Mesenchymal stem cell (in vitro differentiated cells and primary cell): ENCODE results near the gene DPM2.

Experiments
- DNase-seq: peaks from one replicate; pipeline ENCODE4 v3.0.0-alpha.2; 2013
- H2AFZ ChIP-seq: one replicate; pipeline ENCODE4 v1.6.1; 2013; ENCODE audit warnings: low read depth, mild to moderate bottlenecking, control low read depth, inconsistent platforms, low read length, moderate library complexity
- H2AK5ac ChIP-seq: 2 replicates; pipeline ENCODE4 v1.6.1; 2013; ENCODE audit warnings: low read length, moderate library complexity, mild to moderate bottlenecking, inconsistent platforms; ENCODE audit not compliant: severe bottlenecking
- H2BK120ac ChIP-seq: one replicate; pipeline ENCODE4 v1.6.1; 2013; ENCODE audit warnings: low read depth, mild to moderate bottlenecking, inconsistent platforms, low read length, moderate library complexity
- H2BK12ac ChIP-seq, 2 experiments: one replicate each; pipeline ENCODE4 v1.6.1; 2013; ENCODE audit warnings: inconsistent platforms in 2 of 2, low read length in 2 of 2, mild to moderate bottlenecking in 2 of 2, moderate library complexity in 2 of 2, control low read depth in 1 of 2
- H2BK15ac ChIP-seq: one replicate; pipeline ENCODE4 v1.6.1; 2013; ENCODE audit warnings: mild to moderate bottlenecking, low read depth, inconsistent platforms; ENCODE audit not compliant: poor library complexity, severe bottlenecking
- H2BK5ac ChIP-seq: 2 replicates; pipeline ENCODE4 v1.6.1; 2013; ENCODE audit warnings: low read depth, mild to moderate bottlenecking, low read length, control low read depth, inconsistent platforms; ENCODE audit not compliant: poor library complexity, severe bottlenecking
- H3K14ac ChIP-seq, 2 experiments: one replicate each; pipeline ENCODE4 v1.6.1; 2013; ENCODE audit warnings: inconsistent platforms in 2 of 2, low read length in 2 of 2, control low read depth in 1 of 2, mild to moderate bottlenecking in 1 of 2, moderate library complexity in 1 of 2
- H3K18ac ChIP-seq, 2 experiments: one replicate each; pipeline ENCODE4 v1.6.1; 2013; ENCODE audit warnings: inconsistent platforms in 2 of 2, low read length in 2 of 2, control low read depth in 1 of 2, low read depth in 1 of 2, mild to moderate bottlenecking in 1 of 2
- H3K23ac ChIP-seq, 2 experiments: one replicate each; pipeline ENCODE4 v1.6.1; 2013; ENCODE audit warnings: inconsistent platforms in 2 of 2, low read length in 2 of 2, mild to moderate bottlenecking in 2 of 2, moderate library complexity in 2 of 2, control low read depth in 1 of 2
- H3K27ac ChIP-seq: 2 replicates; pipeline ENCODE4 v1.5.1; 2013; ENCODE audit warnings: mild to moderate bottlenecking, moderate library complexity, low read length, control low read depth, inconsistent platforms; ENCODE audit not compliant: poor library complexity, severe bottlenecking
- H3K27me3 ChIP-seq, 2 experiments: 2 replicates each; pipeline versions ENCODE4 v1.6.1 to v1.7.0; 2013; ENCODE audit warnings: low read length in 2 of 2, mild to moderate bottlenecking in 2 of 2, moderate library complexity in 2 of 2, control low read depth in 1 of 2, inconsistent platforms in 1 of 2; ENCODE audit not compliant: control insufficient read depth in 1 of 2, insufficient read depth in 1 of 2
- H3K36me3 ChIP-seq, 2 experiments: 2 replicates each; pipeline versions ENCODE4 v1.6.1 to v1.7.0; 2013; ENCODE audit warnings: low read length in 2 of 2, control low read depth in 1 of 2, inconsistent platforms in 1 of 2, low read depth in 1 of 2, mild to moderate bottlenecking in 1 of 2; ENCODE audit not compliant: insufficient read depth in 2 of 2, control insufficient read depth in 1 of 2
- H3K4ac ChIP-seq, 2 experiments: one replicate each; pipeline ENCODE4 v1.6.1; 2013; ENCODE audit warnings: inconsistent platforms in 2 of 2, low read length in 2 of 2, mild to moderate bottlenecking in 2 of 2, moderate library complexity in 2 of 2, control low read depth in 1 of 2, low read depth in 1 of 2
- H3K4me1 ChIP-seq: 2 replicates; pipeline ENCODE4 v1.6.1; 2013; ENCODE audit warnings: low read depth, low read length, control low read depth; ENCODE audit not compliant: control insufficient read depth, insufficient read depth
- H3K4me2 ChIP-seq: 2 replicates; pipeline ENCODE4 v1.6.1; 2013; ENCODE audit warnings: low read length, mild to moderate bottlenecking, inconsistent platforms; ENCODE audit not compliant: poor library complexity, severe bottlenecking
- H3K4me3 ChIP-seq, 2 experiments: 2 replicates each; pipeline versions ENCODE4 v1.5.1 to v1.7.0; 2013; ENCODE audit warnings: low read length in 2 of 2, mild to moderate bottlenecking in 2 of 2, control low read depth in 1 of 2, low read depth in 1 of 2; ENCODE audit not compliant: insufficient read depth in 1 of 2
- H3K79me1 ChIP-seq: replicated peaks from 2 replicates; pipeline ENCODE4 v1.6.1; 2013; ENCODE audit warnings: mild to moderate bottlenecking, control low read depth, low read length, inconsistent platforms; ENCODE audit not compliant: poor library complexity, severe bottlenecking
- H3K9ac ChIP-seq: 2 replicates; pipeline ENCODE4 v1.7.0; 2013; ENCODE audit warnings: mild to moderate bottlenecking, low read length, moderate library complexity
- H3K9me3 ChIP-seq: 2 replicates; pipeline ENCODE4 v1.7.0; 2013; ENCODE audit warnings: mild to moderate bottlenecking, low read length; ENCODE audit not compliant: control insufficient read depth
- H4K8ac ChIP-seq: one replicate; pipeline ENCODE4 v1.6.1; 2013; ENCODE audit warnings: inconsistent platforms, mild to moderate bottlenecking, low read length, moderate library complexity
- H4K91ac ChIP-seq: one replicate; pipeline ENCODE4 v1.6.1; 2013; ENCODE audit warnings: mild to moderate bottlenecking, low read length, inconsistent platforms
- WGBS: methylation state at CpG from one replicate; pipeline ENCODE4 v1.1.7; 2013; ENCODE audit warnings: mixed read lengths; 5-methylcytosine and 5-hydroxymethylcytosine counted together

Gene DPM2

GRCh38 chr9:127982912-127983311 lies 45.3 kb upstream of the DPM2 start:
- no peaks in the 10 kb centered on the region for H3K36me3 ChIP-seq
- H4K91ac ChIP-seq: no peak overlapping the region
- H3K4me3 ChIP-seq: no peak overlapping the region
- no peaks in the 10 kb centered on the region for H3K9me3 ChIP-seq
- no peak overlapping the region for H4K8ac ChIP-seq
- H3K27ac ChIP-seq: no peak overlapping the region
- H2AK5ac ChIP-seq: no peak overlapping the region
- DNase-seq: no peak
- H3K18ac ChIP-seq: no peak overlapping the region
- H3K4me2 ChIP-seq: no peak overlapping the region
- no CpG with 5 or more reads among the region's 1 CpG for WGBS
- no peak overlapping the region for H2BK5ac ChIP-seq
- H3K9ac ChIP-seq: no peak overlapping the region
- peak overlapping the region in 1 of 2 experiments; percentile 45 for H2BK12ac ChIP-seq
- no peaks in the 10 kb centered on the region for H3K27me3 ChIP-seq
- no peak overlapping the region for H3K14ac ChIP-seq
- H2BK15ac ChIP-seq: no peak overlapping the region
- no peak overlapping the region for H2BK120ac ChIP-seq
- H3K4ac ChIP-seq: no peak overlapping the region
- H2AFZ ChIP-seq: no peak overlapping the region
- peaks cover 25% of the 10 kb centered on the region for H3K4me1 ChIP-seq
- H3K23ac ChIP-seq: peak overlapping the region in 1 of 2 experiments; percentile 91
- peaks cover 7% of the 10 kb centered on the region for H3K79me1 ChIP-seq

DNA sequence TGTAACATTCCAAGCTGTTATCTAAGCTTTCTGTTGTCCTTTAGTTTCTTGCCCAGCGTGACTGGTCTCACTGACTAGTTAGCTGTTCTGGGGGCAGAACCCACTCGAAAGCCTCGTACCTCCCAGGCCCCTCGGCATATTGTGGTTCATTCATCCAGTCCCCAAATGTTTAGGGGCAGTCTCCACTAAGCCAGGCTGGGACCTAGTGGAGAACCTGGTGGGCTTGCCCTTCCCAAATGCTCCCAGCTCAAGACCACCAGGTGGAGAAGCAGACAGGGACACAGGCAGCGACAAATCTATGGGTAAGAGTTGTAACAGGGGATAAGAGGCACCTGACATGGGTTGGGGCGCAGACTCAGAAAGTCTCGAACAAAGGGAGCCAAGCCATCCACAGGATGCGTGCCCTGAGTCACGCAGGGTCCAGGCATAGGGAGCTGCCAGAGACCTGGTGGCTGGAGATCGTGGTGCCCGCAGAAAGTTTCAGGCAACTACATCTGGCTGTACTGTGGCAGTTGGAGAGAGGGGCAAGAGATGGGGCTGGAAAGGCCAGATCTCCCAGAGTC lies 44.0 kb upstream of the DPM2 start:
- peaks cover 0 to under 1% of the 10 kb centered on the region in 2 experiments for H3K36me3 ChIP-seq

GRCh38 chr9:127980706-127981558 lies 43.3 kb upstream of the DPM2 start, which contains the start of gene EEIG1:
Gene EEIG1, minus strand, starts transcription at chr9:127980989. Its CDS starts 852 bp downstream, at chr9:127980137.
- Histone ChIP-seq H3K9me3 (no peaks in the 10 kb centered on the region), H2BK5ac (no peak within 1 kb of the TSS), H4K8ac (peak within 1 kb of the TSS; percentile 93), H3K27ac (peak within 1 kb of the TSS; percentile 45), H3K27me3 (no peaks in the 10 kb centered on the region), H3K14ac (peak within 1 kb of the TSS in 1 of 2 experiments; percentile 92), H3K4me3 (peak within 1 kb of the TSS; percentile 81 to 87), H4K91ac (peak within 1 kb of the TSS; percentile 91), H3K23ac (peak within 1 kb of the TSS in 1 of 2 experiments; percentile 23), H3K18ac (peak within 1 kb of the TSS; percentile 89 to 97), H3K4me1 (peaks cover 37% of the 10 kb centered on the region), H3K4ac (peak within 1 kb of the TSS; percentile 65 to 80), H3K9ac (peak within 1 kb of the TSS; percentile 92), H2BK15ac (peak within 1 kb of the TSS; percentile 77), H2AK5ac (peak within 1 kb of the TSS; percentile 95), H2BK12ac (peak within 1 kb of the TSS; percentile 22 to 66), H3K4me2 (peak within 1 kb of the TSS; percentile 71), H2AFZ (peak within 1 kb of the TSS; percentile 86), H3K79me1 (peaks cover 24% of the 10 kb centered on the region), H2BK120ac (peak within 1 kb of the TSS; percentile 84), H3K36me3 (peaks cover 0 to 3% of the 10 kb centered on the region in 2 experiments)
- 1% methylated on average over 74 of the region's 93 CpGs for WGBS
- DNase-seq: peak; percentile 93

More for the DNA sequence above, 44.0 kb upstream of the DPM2 start:
- Histone ChIP-seq H3K4me2 (peak overlapping the region; percentile 71), H3K4ac (peak overlapping the region; percentile 42 to 80), H3K79me1 (peaks cover 17% of the 10 kb centered on the region), H4K8ac (peak overlapping the region; percentile 93), H2BK15ac (peak overlapping the region; percentile 77), H3K9me3 (no peaks in the 10 kb centered on the region), H2BK5ac (no peak overlapping the region), H2AK5ac (peak overlapping the region; percentile 95), H3K9ac (peak overlapping the region; percentile 89), H2BK12ac (peak overlapping the region; percentile 22 to 66), H3K27me3 (no peaks in the 10 kb centered on the region), H3K27ac (peak overlapping the region; percentile 45), H4K91ac (peak overlapping the region; percentile 91), H2AFZ (peak overlapping the region; percentile 86), H2BK120ac (peak overlapping the region; percentile 84), H3K4me3 (peak overlapping the region in 1 of 2 experiments; percentile 78), H3K23ac (no peak overlapping the region), H3K4me1 (peaks cover 33% of the 10 kb centered on the region), H3K14ac (peak overlapping the region in 1 of 2 experiments; percentile 13), H3K18ac (peak overlapping the region; percentile 61 to 89)
- 77% methylated on average over 11 of the region's 11 CpGs for WGBS
- DNase-seq: no peak
